ENCODE measurements around the gene CDC42. TPM values are rescaled to one million over a fixed set of nuclear protein-coding genes. Genes with fewer than 3 reads are reported as not detected.
A peak's percentile ranks its signal among the peaks of the same experiment; 100 is the strongest.

The CDC42 gene
- total RNA-seq, 4 donors from 2014 or later = 177 to 243 (median 204) TPM

GRCh38 chr1:22093513-22093912 is 41.0 kb downstream of the CDC42 start:
- Histone ChIP-seq H3K36me3 (peaks cover 17 to 66% (median 54%) of the 10 kb centered on the region in 4 donors), H3K4me1 (peaks cover 30 to 55% (median 36%) of the 10 kb centered on the region in 4 donors), H3K4me3 (no peak overlapping the region), H3K27me3 (no peaks in the 10 kb centered on the region), H3K9me3 (no peaks in the 10 kb centered on the region), H3K27ac (replicated peaks in 1 of 4) (no peak overlapping the region)
- TF ChIP-seq POLR2AphosphoS5 (IDR thresholded peaks at IDR 0.05) (no peak), CTCF (IDR thresholded peaks at IDR 0.05) (no peak), POLR2A (IDR thresholded peaks at IDR 0.05; ENCODE audit: low read depth) (no peak), EP300 (IDR thresholded peaks at IDR 0.05) (no peak)
- 79% methylated on average over 1 of the region's 1 CpG for WGBS
- no peak for DNase-seq (ENCODE audit: extremely low spot score)
- intact Hi-C loops (cut with DNase I) = no loop called here

- Histone ChIP-seq H3K36me3 (peaks cover 24 to 74% (median 63%) of the 10 kb centered on the region in 4 donors), H3K4me3 (no peak overlapping the region), H3K4me1 (peaks cover 4 to 42% (median 13%) of the 10 kb centered on the region in 4 donors), H3K9me3 (no peaks in the 10 kb centered on the region), H3K27ac (replicated peaks in 1 of 4) (no peak overlapping the region), H3K27me3 (no peaks in the 10 kb centered on the region)
- TF ChIP-seq CTCF (IDR thresholded peaks at IDR 0.05) = no peak
- no peak for TF ChIP-seq EP300 (IDR thresholded peaks at IDR 0.05)
- TF ChIP-seq POLR2AphosphoS5 (IDR thresholded peaks at IDR 0.05) = no peak
- no peak for TF ChIP-seq POLR2A (IDR thresholded peaks at IDR 0.05; ENCODE audit: low read depth)
- 87% methylated on average over 5 of the region's 5 CpGs for WGBS
- intact Hi-C loops (cut with DNase I) = no loop called here
- no peak for DNase-seq (ENCODE audit: extremely low spot score)
Measured at GRCh38 chr1:22096036-22096435, 43.5 kb downstream of the CDC42 start.

GRCh38 chr1:22096463-22096862 is 44.0 kb downstream of the CDC42 start:
- Histone ChIP-seq H3K4me1 (peaks cover under 1 to 42% (median 13%) of the 10 kb centered on the region in 4 donors), H3K9me3 (no peaks in the 10 kb centered on the region), H3K4me3 (no peak overlapping the region), H3K27me3 (no peaks in the 10 kb centered on the region), H3K36me3 (peaks cover 24 to 72% (median 61%) of the 10 kb centered on the region in 4 donors), H3K27ac (replicated peaks in 1 of 4) (no peak overlapping the region)
- DNase-seq (ENCODE audit: extremely low spot score) = no peak
- intact Hi-C loops (cut with DNase I) = no loop called here
- TF ChIP-seq POLR2AphosphoS5 (IDR thresholded peaks at IDR 0.05) (peak in 1 of 2 donors; percentile 1), CTCF (IDR thresholded peaks at IDR 0.05) (no peak)
- 89% methylated on average over 3 of the region's 3 CpGs for WGBS

- Histone ChIP-seq H3K27ac (replicated peaks in 1 of 4) (no peak overlapping the region), H3K36me3 (peaks cover 24 to 64% (median 46%) of the 10 kb centered on the region in 4 donors), H3K9me3 (no peaks in the 10 kb centered on the region), H3K4me3 (no peak overlapping the region), H3K4me1 (peaks cover 0 to 31% (median 18%) of the 10 kb centered on the region in 4 donors), H3K27me3 (no peaks in the 10 kb centered on the region)
- intact Hi-C loops (cut with DNase I) = no loop called here
- no peak for TF ChIP-seq EP300 (IDR thresholded peaks at IDR 0.05)
- TF ChIP-seq POLR2A (IDR thresholded peaks at IDR 0.05; ENCODE audit: low read depth) = no peak
- no peak for TF ChIP-seq CTCF (IDR thresholded peaks at IDR 0.05)
- no peak for TF ChIP-seq POLR2AphosphoS5 (IDR thresholded peaks at IDR 0.05)
- no peak for DNase-seq (ENCODE audit: extremely low spot score)
- WGBS = 92% methylated on average over 10 of the region's 10 CpGs
Measured at GRCh38 chr1:22098752-22099151, 46.2 kb downstream of the CDC42 start.

GRCh38 chr1:22100168-22100567 is 47.7 kb downstream of the CDC42 start:
- 85% methylated on average over 3 of the region's 3 CpGs for WGBS

More at GRCh38 chr1:22100168-22100567, 47.7 kb downstream of the CDC42 start:
- intact Hi-C loops (cut with DNase I) = loop anchor here (10.0 kb wide), 1 partner anchor 545 kb away; the partner anchor contains the start of gene C1QC
- no peak for DNase-seq (ENCODE audit: extremely low spot score)
- Histone ChIP-seq H3K27ac (replicated peaks in 1 of 4) (no peak overlapping the region), H3K27me3 (no peaks in the 10 kb centered on the region), H3K9me3 (no peaks in the 10 kb centered on the region), H3K4me3 (no peak overlapping the region), H3K36me3 (peaks cover 24 to 66% (median 45%) of the 10 kb centered on the region in 4 donors), H3K4me1 (peaks cover 0 to 26% (median 19%) of the 10 kb centered on the region in 4 donors)
- TF ChIP-seq CTCF (IDR thresholded peaks at IDR 0.05) (no peak), EP300 (IDR thresholded peaks at IDR 0.05) (no peak), POLR2AphosphoS5 (IDR thresholded peaks at IDR 0.05) (no peak), POLR2A (IDR thresholded peaks at IDR 0.05; ENCODE audit: low read depth) (no peak)
